Dermis microvascular lymphatic vessel endothelial cell (primary cell): ENCODE measurements around the gene RNF40. TPM values are rescaled to one million over a fixed set of nuclear protein-coding genes. Genes with fewer than 3 reads are reported as not detected.

Source experiments
- DNase-seq, 2 donors: peaks; one replicate each; pipeline versions ENCODE4 v3.0.0 to v3.0.0-alpha.2; 2010; ENCODE audit warnings: low read depth in 2 of 2
- total RNA-seq: library from RNA; depleted of rRNA; stranded (reverse); fragments of >200 nt; gene quantifications from 2 replicates; pipeline ENCODE4 v1.2.1, GENCODE V29; 2014

The RNF40 gene
- total RNA-seq, 1 donor from 2014 or later = 41.0 TPM

GRCh38 chr16:30740364-30741251, 21.5 kb upstream of the RNF40 start:
- peak in 1 of 2 donors; percentile 23 for DNase-seq

GRCh38 chr16:30741461-30741914, 20.6 kb upstream of the RNF40 start:
- peak; percentile 45 to 91 for DNase-seq

- no peak for DNase-seq
Measured at GRCh38 chr16:30743716-30744115, 18.4 kb upstream of the RNF40 start.

GRCh38 chr16:30744183-30744582, 17.9 kb upstream of the RNF40 start:
- DNase-seq = no peak

GRCh38 chr16:30745082-30745481, 17.0 kb upstream of the RNF40 start:
- no peak for DNase-seq

GRCh38 chr16:30746638-30747175, 15.4 kb upstream of the RNF40 start:
- DNase-seq = peak in 1 of 2 donors; percentile 26

- peak in 1 of 2 donors; percentile 23 for DNase-seq
Measured at GRCh38 chr16:30747331-30747730, 14.8 kb upstream of the RNF40 start.

- peak; percentile 96 to 99 for DNase-seq
Measured at GRCh38 chr16:30747799-30748633, 14.1 kb upstream of the RNF40 start, which contains the start of gene PHKG2. Gene PHKG2, plus strand, starts transcription at chr16:30748425. Its CDS starts 396 bp downstream, at chr16:30748821.

- DNase-seq = peak in 1 of 2 donors; percentile 51
Measured at GRCh38 chr16:30748634-30749445, 13.3 kb upstream of the RNF40 start.

GRCh38 chr16:30750201-30750600, 11.9 kb upstream of the RNF40 start:
- no peak for DNase-seq

- no peak for DNase-seq
Measured at GRCh38 chr16:30750876-30751465, 11.2 kb upstream of the RNF40 start.

GRCh38 chr16:30753596-30753995, 8.5 kb upstream of the RNF40 start:
- no peak for DNase-seq

- no peak for DNase-seq
Measured at GRCh38 chr16:30755955-30756780, 6.0 kb upstream of the RNF40 start.

- DNase-seq = no peak
Measured at GRCh38 chr16:30756781-30757100, 5.4 kb upstream of the RNF40 start.

GRCh38 chr16:30757316-30757715, 4.8 kb upstream of the RNF40 start:
- no peak for DNase-seq

- no peak for DNase-seq
Measured at GRCh38 chr16:30758988-30759491, 3.1 kb upstream of the RNF40 start.

GRCh38 chr16:30760001-30760559, 2.0 kb upstream of the RNF40 start:
- DNase-seq = no peak

GRCh38 chr16:30760577-30761426, 1.3 kb upstream of the RNF40 start:
- DNase-seq = no peak
